Islet precursor cell (in vitro differentiated cells): ENCODE data around the gene EPHX1.
"Not testable (repeated sequence)": the region's sequence is repeated elsewhere in the genome, so short reads cannot be mapped to it uniquely, and the experiment has no call there.

Experiments used
- DNase-seq: peaks from one replicate; pipeline ENCODE4 v3.0.0-alpha.2; 2018

The EPHX1 gene

GRCh38 chr1:225809842-225810578 is at the start of gene EPHX1:
Gene EPHX1, plus strand, starts transcription at chr1:225810124. Its CDS starts 18,606 bp downstream, at chr1:225828730.
- peak; percentile 96 for DNase-seq

DNA sequence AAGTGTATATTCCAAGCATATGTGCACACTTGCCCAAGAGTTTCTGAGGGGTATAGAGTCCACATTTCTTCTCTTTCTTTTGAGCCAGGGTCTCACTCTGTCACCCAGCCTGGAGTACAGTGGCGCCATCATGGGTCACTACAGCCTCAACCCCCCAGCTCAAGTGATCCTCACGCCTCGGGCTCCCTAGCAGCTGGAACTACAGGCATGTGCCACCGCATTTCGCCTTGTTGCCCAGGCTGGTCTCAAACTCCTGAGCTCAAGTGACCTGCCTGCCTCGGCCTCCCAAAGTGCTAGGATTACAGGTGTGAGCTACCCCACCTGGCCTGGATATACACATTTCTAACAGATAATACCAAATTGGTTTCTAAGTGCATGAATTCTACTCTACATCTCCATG is 49.4 kb upstream of the EPHX1 start:
- DNase-seq = no peak

- not testable (repeated sequence) for DNase-seq
These were observed 48.5 kb upstream of the EPHX1 start for GRCh38 chr1:225761395-225761794.

- peak; percentile 94 for DNase-seq
These were observed 47.9 kb upstream of the EPHX1 start for GRCh38 chr1:225762002-225762441.

DNA sequence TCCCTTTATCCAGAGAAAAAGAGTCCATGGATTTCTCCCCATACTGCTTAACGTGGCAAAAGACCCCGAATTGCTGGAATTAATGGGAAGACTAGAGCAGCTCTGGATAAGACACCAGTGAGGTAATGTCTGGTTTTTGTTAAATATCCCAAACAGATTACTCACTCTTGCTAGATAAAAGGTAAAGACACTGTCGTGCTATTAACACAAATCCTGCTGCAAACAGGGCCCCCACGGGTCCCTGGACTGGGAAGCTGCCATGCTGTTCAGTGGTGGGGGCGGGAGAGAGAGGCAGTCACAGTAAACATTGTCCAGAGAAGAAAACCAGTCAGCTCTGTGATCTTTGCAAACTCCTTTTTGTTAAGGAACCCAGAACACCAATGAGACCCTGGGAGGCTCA is 47.5 kb upstream of the EPHX1 start:
- DNase-seq = peak; percentile 96

- no peak for DNase-seq
These were observed 46.0 kb upstream of the EPHX1 start for GRCh38 chr1:225763716-225764548.

GRCh38 chr1:225765982-225766674 is 43.8 kb upstream of the EPHX1 start:
- no peak for DNase-seq

DNA sequence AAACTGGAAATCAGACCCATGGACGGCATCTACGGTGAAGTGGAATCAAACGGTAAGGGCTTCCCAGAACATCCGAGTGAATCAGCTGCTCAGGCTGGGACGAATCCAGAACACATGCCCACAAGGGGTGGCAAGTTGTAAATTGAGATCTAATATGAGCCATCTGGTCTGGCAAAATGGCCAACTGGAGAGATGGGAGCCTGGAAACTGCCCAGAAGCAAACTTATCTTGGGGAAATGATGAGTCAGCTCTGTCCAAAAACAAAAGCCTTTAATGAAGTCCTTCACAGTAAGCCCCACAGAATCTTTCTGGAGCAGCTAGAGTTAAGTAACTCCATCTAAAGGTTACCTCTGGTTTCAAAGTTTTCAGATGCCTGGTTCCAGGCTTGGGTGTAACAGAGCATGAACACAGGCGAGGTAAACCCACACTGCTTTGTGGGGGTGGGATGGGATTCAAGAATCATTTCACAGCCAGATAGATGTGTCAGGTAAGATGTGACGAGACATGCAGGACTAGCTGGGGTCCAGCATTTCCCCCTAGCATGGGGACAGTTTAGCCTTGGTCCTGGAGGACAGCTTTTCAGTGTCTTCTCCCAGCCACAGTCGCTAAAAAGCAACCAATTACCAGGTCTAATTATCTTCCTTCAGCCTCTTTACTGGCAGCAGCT is 42.8 kb upstream of the EPHX1 start:
- DNase-seq = peak; percentile 62

GRCh38 chr1:225767634-225768540 is 42.0 kb upstream of the EPHX1 start:
- DNase-seq = peak; percentile 94

DNA sequence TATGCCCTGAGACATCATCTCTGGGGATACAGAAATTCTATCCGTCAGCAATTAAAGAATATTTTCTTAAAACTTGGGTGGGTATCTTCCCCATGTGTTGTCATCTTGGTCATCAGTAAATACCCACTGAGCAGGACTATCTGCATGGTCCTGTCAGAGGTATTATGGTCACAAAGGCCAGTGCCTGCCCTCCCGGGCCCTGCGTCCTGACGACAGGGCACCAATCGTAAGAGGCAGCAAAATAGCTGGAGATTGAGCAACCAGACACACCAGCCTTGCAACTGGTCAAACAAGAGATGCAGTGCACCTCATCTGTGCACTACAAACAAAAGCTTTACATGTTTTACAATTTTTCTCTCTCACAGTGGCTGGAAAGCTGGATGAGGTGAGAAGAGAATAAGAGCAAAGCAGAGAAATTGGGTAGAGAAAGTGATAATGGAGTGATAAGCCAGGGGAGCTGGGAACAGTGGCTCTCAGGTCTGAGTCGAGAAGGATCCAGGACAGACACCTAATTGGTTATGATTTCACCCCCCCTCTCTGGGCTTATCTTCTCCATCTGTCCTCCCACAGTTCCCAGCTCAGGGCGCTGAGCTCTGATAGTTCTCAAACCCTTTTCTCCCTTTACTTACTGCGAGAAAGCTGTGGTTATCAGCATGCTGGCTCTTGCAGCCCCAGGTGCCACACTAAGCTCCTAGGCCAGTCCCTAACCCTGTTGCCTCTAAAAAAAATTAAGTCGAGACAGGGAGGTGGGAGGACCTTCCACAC is 41.1 kb upstream of the EPHX1 start:
- DNase-seq = peak; percentile 83

DNA sequence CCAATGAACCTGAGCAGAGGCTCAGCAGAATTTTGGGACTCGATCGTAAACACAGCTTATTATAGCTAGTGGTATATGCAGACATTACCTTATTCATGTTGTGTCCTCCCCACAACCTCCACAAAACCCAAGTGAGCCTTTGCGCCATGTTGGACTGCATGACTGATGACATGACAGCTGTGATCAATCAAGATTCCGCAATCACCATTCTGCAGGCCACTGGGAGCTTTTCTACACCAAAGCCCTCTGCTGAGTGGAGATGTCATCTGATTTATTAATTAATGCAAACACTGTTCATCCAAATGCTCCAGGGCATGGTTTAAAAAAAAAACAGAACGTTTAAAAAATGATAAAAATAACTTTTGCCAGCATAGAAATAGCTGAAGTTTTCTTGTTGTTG is 40.2 kb upstream of the EPHX1 start:
- no peak for DNase-seq

GRCh38 chr1:225770561-225771248 is 39.2 kb upstream of the EPHX1 start:
- peak; percentile 79 for DNase-seq

GRCh38 chr1:225771661-225772322 is 38.1 kb upstream of the EPHX1 start:
- no peak for DNase-seq

GRCh38 chr1:225772323-225772768 is 37.6 kb upstream of the EPHX1 start:
- peak; percentile 98 for DNase-seq

GRCh38 chr1:225772848-225773247 is 37.1 kb upstream of the EPHX1 start:
- peak; percentile 74 for DNase-seq

DNA sequence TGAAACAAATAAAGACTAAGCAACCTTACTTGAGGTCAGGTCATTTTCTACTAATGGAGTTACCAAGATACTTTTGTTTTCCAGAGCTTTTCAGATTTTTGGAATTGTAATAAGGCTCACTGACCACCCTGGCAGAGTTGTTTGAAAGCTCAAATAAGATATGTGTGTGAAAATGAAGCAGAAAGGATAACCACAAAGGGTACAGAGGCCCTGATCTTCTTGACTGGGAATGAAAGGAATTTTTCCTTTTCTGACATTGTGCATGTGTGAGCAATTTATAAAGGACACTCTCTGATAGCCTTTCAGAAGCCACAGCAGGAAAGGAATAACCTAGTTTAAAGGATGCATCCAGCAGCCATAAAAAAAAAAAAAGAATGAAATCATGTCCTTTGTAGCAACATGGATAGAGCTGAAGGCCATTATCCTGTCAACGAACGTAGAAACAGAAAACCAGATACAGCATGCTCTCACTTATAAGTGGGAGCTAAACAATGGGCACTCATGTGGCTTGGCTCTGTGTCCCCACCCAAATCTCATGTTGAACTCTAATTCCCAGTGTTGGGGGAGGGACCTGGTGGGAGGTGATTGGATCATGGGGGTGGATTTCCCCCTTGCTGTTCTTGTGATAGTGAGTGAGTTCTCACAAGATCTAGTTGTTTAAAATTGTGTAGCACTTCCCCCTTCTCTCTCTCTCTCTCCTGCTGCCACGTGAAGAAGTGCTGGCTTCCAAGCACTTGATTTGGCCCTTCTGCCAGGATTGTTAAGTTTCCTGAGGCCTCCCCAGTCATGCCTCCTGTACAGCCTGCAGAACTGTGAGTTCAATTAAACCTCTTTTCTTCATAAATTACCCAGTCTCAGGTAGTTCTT is 35.4 kb upstream of the EPHX1 start:
- no peak for DNase-seq

- DNase-seq = no peak
These were observed 33.6 kb upstream of the EPHX1 start for GRCh38 chr1:225776294-225776693.

GRCh38 chr1:225777058-225777582 is 32.8 kb upstream of the EPHX1 start:
- DNase-seq = no peak
